K562 (cell line): ENCODE results near the gene PRRC2B.

Experiments
- CBX3 ChIP-seq, 2 experiments: IDR thresholded peaks; 1 replicate in 1 of 2; 2 replicates in 1 of 2; pipeline ENCODE4 v1.6.1; 2012; ENCODE audit warnings: inconsistent platforms in 2 of 2, low read length in 2 of 2, borderline replicate concordance in 1 of 2, control low read depth in 1 of 2
- CTBP1 ChIP-seq: fragments of 450-650 bp; IDR thresholded peaks from 2 replicates; pipeline ENCODE4 v1.6.1; 2016; ENCODE audit warnings: borderline replicate concordance
- E2F1 ChIP-seq: sonication (generic); formaldehyde crosslinking; IDR thresholded peaks from 2 replicates; pipeline ENCODE4 v1.8.1; 2023; ENCODE audit warnings: mild to moderate bottlenecking, missing genetic modification reagents, moderate library complexity
- EGR1 ChIP-seq: fragments of 450-650 bp; conservative IDR thresholded peaks from 2 replicates; pipeline ENCODE4 v1.6.1; 2017; ENCODE audit warnings: mild to moderate bottlenecking
- ELF2 ChIP-seq: fragments of 250-450 bp; sonication (Bioruptor Pico); IDR thresholded peaks from 2 replicates; pipeline ENCODE4 v1.5.0; 2021; ENCODE audit warnings: mild to moderate bottlenecking
- GABPA ChIP-seq: fragments of 200-800 bp; sonication (Bioruptor generic); conservative IDR thresholded peaks from 2 replicates; pipeline ENCODE4 v1.6.1; 2016; ENCODE audit warnings: low read depth, missing genetic modification characterization, missing compliant biosample characterization
- KLF13 ChIP-seq: fragments of 450-650 bp; IDR thresholded peaks from 2 replicates; pipeline ENCODE4 v1.6.1; 2016; ENCODE audit warnings: missing genetic modification characterization, low read depth, mild to moderate bottlenecking, missing compliant biosample characterization, moderate library complexity, borderline replicate concordance
- SIN3A ChIP-seq, 2 experiments: fragments of 150-350 bp in 1 of 2; IDR thresholded peaks; 2 replicates each; pipeline ENCODE4 v1.6.1; 2011 to 2016; ENCODE audit warnings: borderline replicate concordance in 2 of 2, low read depth in 2 of 2, low read length in 2 of 2, mild to moderate bottlenecking in 2 of 2, moderate library complexity in 2 of 2; ENCODE audit not compliant: control insufficient read depth in 1 of 2
- VEZF1 ChIP-seq: fragments of 200-800 bp; sonication (Bioruptor generic); IDR thresholded peaks from 2 replicates; pipeline ENCODE4 v1.6.1; 2017; ENCODE audit warnings: missing genetic modification characterization, missing compliant biosample characterization
- ZBTB26 ChIP-seq: fragments of 450-650 bp; formaldehyde crosslinking; IDR thresholded peaks from 2 replicates; pipeline ENCODE4 v1.4.0; 2022; ENCODE audit warnings: missing genetic modification characterization
- ZNF766 ChIP-seq: fragments of 200-800 bp; sonication (Bioruptor generic); conservative IDR thresholded peaks from 2 replicates; pipeline ENCODE4 v1.6.1; 2016; ENCODE audit warnings: missing genetic modification characterization, missing compliant biosample characterization
- TF ChIP-seq, protein P1 (sequence below): fragments of 450-650 bp; IDR thresholded peaks from 2 replicates; pipeline ENCODE4 v1.6.1; 2018; ENCODE audit not compliant: partially characterized antibody
- TF ChIP-seq, protein P2 (sequence below): fragments of 450-650 bp; IDR thresholded peaks from 2 replicates; pipeline ENCODE4 v1.6.1; 2016; ENCODE audit warnings: missing biosample characterization, missing genetic modification characterization
- TF ChIP-seq, protein P3 (sequence below), 3 experiments: IDR thresholded peaks in 2 of 3; conservative IDR thresholded peaks in 1 of 3; 2 replicates each; pipeline ENCODE4 v1.5.1; 2011 to 2012; ENCODE audit warnings: low read length in 3 of 3, mild to moderate bottlenecking in 3 of 3, control low read depth in 2 of 3, improper control_type of control experiment in 1 of 3, inconsistent platforms in 1 of 3, low read depth in 1 of 3, mixed read lengths in 1 of 3, moderate library complexity in 1 of 3; ENCODE audit not compliant: insufficient read depth in 2 of 3

DNA sequence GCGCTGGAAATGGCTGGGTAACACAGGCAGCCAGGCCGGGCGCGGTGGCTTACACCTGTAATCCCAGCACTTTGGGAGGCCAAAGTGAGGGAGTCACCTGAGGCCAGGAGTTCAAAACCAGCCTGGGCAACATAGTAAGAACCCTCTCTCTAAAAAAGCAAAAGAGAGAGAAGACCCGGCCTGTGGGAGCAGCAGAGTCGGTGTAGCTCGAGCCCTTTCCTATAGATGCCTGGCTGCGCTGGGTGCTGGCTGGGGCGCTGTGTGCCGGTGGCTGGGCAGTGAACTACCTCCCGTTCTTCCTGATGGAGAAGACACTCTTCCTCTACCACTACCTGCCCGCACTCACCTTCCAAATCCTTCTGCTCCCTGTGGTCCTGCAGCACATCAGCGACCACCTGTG, 127.9 kb downstream of the PRRC2B start:
- TF ChIP-seq, protein P1, sequence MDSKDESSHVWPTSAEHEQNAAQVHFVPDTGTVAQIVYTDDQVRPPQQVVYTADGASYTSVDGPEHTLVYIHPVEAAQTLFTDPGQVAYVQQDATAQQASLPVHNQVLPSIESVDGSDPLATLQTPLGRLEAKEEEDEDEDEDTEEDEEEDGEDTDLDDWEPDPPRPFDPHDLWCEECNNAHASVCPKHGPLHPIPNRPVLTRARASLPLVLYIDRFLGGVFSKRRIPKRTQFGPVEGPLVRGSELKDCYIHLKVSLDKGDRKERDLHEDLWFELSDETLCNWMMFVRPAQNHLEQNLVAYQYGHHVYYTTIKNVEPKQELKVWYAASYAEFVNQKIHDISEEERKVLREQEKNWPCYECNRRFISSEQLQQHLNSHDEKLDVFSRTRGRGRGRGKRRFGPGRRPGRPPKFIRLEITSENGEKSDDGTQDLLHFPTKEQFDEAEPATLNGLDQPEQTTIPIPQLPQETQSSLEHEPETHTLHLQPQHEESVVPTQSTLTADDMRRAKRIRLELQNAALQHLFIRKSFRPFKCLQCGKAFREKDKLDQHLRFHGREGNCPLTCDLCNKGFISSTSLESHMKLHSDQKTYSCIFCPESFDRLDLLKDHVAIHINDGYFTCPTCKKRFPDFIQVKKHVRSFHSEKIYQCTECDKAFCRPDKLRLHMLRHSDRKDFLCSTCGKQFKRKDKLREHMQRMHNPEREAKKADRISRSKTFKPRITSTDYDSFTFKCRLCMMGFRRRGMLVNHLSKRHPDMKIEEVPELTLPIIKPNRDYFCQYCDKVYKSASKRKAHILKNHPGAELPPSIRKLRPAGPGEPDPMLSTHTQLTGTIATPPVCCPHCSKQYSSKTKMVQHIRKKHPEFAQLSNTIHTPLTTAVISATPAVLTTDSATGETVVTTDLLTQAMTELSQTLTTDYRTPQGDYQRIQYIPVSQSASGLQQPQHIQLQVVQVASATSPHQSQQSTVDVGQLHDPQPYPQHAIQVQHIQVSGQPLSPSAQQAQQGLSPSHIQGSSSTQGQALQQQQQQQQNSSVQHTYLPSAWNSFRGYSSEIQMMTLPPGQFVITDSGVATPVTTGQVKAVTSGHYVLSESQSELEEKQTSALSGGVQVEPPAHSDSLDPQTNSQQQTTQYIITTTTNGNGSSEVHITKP, result no peak
- TF ChIP-seq, protein P2, sequence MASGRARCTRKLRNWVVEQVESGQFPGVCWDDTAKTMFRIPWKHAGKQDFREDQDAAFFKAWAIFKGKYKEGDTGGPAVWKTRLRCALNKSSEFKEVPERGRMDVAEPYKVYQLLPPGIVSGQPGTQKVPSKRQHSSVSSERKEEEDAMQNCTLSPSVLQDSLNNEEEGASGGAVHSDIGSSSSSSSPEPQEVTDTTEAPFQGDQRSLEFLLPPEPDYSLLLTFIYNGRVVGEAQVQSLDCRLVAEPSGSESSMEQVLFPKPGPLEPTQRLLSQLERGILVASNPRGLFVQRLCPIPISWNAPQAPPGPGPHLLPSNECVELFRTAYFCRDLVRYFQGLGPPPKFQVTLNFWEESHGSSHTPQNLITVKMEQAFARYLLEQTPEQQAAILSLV (tag), result no peak
- no peak for TF ChIP-seq CBX3 (IDR thresholded peaks at IDR 0.05; ENCODE audit: borderline replicate concordance in 1 of 2, low read length in 2 of 2)
- TF ChIP-seq E2F1 (CRISPR knock-in tag), result no peak
- no peak for TF ChIP-seq SIN3A (IDR thresholded peaks at IDR 0.05; ENCODE audit: borderline replicate concordance in 2 of 2, control insufficient read depth in 1 of 2, low read depth in 2 of 2, low read length in 2 of 2)
- TF ChIP-seq ZBTB26 (CRISPR knock-in tag), result no peak
- no peak for TF ChIP-seq CTBP1
- no peak for TF ChIP-seq EGR1
- TF ChIP-seq, protein P3, sequence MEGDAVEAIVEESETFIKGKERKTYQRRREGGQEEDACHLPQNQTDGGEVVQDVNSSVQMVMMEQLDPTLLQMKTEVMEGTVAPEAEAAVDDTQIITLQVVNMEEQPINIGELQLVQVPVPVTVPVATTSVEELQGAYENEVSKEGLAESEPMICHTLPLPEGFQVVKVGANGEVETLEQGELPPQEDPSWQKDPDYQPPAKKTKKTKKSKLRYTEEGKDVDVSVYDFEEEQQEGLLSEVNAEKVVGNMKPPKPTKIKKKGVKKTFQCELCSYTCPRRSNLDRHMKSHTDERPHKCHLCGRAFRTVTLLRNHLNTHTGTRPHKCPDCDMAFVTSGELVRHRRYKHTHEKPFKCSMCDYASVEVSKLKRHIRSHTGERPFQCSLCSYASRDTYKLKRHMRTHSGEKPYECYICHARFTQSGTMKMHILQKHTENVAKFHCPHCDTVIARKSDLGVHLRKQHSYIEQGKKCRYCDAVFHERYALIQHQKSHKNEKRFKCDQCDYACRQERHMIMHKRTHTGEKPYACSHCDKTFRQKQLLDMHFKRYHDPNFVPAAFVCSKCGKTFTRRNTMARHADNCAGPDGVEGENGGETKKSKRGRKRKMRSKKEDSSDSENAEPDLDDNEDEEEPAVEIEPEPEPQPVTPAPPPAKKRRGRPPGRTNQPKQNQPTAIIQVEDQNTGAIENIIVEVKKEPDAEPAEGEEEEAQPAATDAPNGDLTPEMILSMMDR (IDR thresholded peaks at IDR 0.05 in 2 of 3, conservative IDR thresholded peaks at IDR 0.05 in 1 of 3; ENCODE audit: insufficient read depth in 2 of 3, low read depth in 1 of 3, low read length in 3 of 3), result no peak
- no peak for TF ChIP-seq ZNF766 (CRISPR knock-in tag)
- no peak for TF ChIP-seq ELF2 (CRISPR knock-in tag)
- no peak for TF ChIP-seq GABPA (tag)
- no peak for TF ChIP-seq KLF13
- TF ChIP-seq VEZF1 (CRISPR knock-in tag), result no peak
